ENCODE measurements around the gene STUM.

GRCh38 chr1:226563666-226564065, 15.1 kb downstream of the STUM start:
- TF ChIP-seq FOXP2 (optimal IDR thresholded peaks at IDR 0.05; ENCODE audit: control extremely low read depth, extremely low read length, insufficient read depth) = no peak
- no peak for TF ChIP-seq EZH2 (IDR thresholded peaks at IDR 0.05)
